IMR-90 (cell line): ENCODE measurements around the gene MRTFB. TPM values are rescaled to one million over a fixed set of nuclear protein-coding genes. Genes with fewer than 3 reads are reported as not detected.
"Not testable (repeated sequence)": the region's sequence is repeated elsewhere in the genome, so short reads cannot be mapped to it uniquely, and the experiment has no call there.

Experiments used
- ATAC-seq: fragments of 200-7000 bp; cut with Tn5 transposase; 2 replicates; pipeline ENCODE4 v1.9.1; 2020; ENCODE audit warnings: low read depth, mild to moderate bottlenecking, moderate library complexity
- BruUV-seq: library from RNA; stranded (reverse); fragments of 400-500 nt; replicated peaks from 2 replicates; lab custom pipeline; 2021; lab: Mats Ljungman, UMichigan
- CTCF ChIA-PET: fragments of 300-600 bp; formaldehyde crosslinking; extraction: SDS; loops from one replicate; lab custom pipeline; 2021; ENCODE audit warnings: antibody characterized with exemption; lab: Yijun Ruan, JAX
- POLR2A ChIA-PET: fragments of 300-600 bp; sonication (Branson Sonifier 250); formaldehyde crosslinking; loops from one replicate; lab custom pipeline; 2022; ENCODE audit warnings: antibody characterized with exemption; ENCODE audit not compliant: unreplicated experiment; lab: Charles Lee
- DNase-seq: peaks from one replicate; pipeline ENCODE4 v3.0.0; 2013
- H2AFZ ChIP-seq: replicated peaks from 2 replicates; pipeline ENCODE3; 2013; ENCODE audit warnings: low read length, mild to moderate bottlenecking; ENCODE audit not compliant: poor library complexity
- H2AK5ac ChIP-seq: 2 replicates; pipeline ENCODE4 v1.6.1; 2013; ENCODE audit warnings: low read depth, low read length, inconsistent platforms
- H2AK9ac ChIP-seq: replicated peaks from 2 replicates; pipeline ENCODE3; 2013; ENCODE audit warnings: mild to moderate bottlenecking, low read depth, low read length, moderate library complexity; ENCODE audit not compliant: poor library complexity
- H2BK120ac ChIP-seq: 2 replicates; pipeline ENCODE4 v1.6.1; 2013; ENCODE audit warnings: low read depth, low read length, inconsistent platforms
- H2BK15ac ChIP-seq: 3 replicates; pipeline ENCODE4 v1.6.1; 2013; ENCODE audit warnings: low read depth, low read length, inconsistent platforms
- H2BK20ac ChIP-seq: 2 replicates; pipeline ENCODE4 v1.6.1; 2013; ENCODE audit warnings: low read depth, mild to moderate bottlenecking, inconsistent platforms, low read length, moderate library complexity
- H2BK5ac ChIP-seq: 2 replicates; pipeline ENCODE4 v1.6.1; 2013; ENCODE audit warnings: mild to moderate bottlenecking, low read depth, low read length, inconsistent platforms; ENCODE audit not compliant: poor library complexity, severe bottlenecking
- H3K14ac ChIP-seq: replicated peaks from 2 replicates; pipeline ENCODE4 v1.6.1; 2013; ENCODE audit warnings: low read depth, low read length, inconsistent platforms
- H3K18ac ChIP-seq: 2 replicates; pipeline ENCODE4 v1.6.1; 2013; ENCODE audit warnings: low read depth, low read length, control low read depth
- H3K23ac ChIP-seq: 2 replicates; pipeline ENCODE4 v1.6.1; 2013; ENCODE audit warnings: low read depth, low read length, inconsistent platforms
- H3K27ac ChIP-seq: 2 replicates; pipeline ENCODE4 v1.5.1; 2013; ENCODE audit warnings: mild to moderate bottlenecking, control low read depth, low read length; ENCODE audit not compliant: insufficient read depth
- H3K27me3 ChIP-seq: 2 replicates; pipeline ENCODE4 v1.6.1; 2013; ENCODE audit warnings: low read length; ENCODE audit not compliant: control insufficient read depth, insufficient read depth
- H3K36me3 ChIP-seq: 2 replicates; pipeline ENCODE4 v1.6.1; 2013; ENCODE audit warnings: low read length, mixed read lengths; ENCODE audit not compliant: control insufficient read depth, insufficient read depth
- H3K4ac ChIP-seq: 2 replicates; pipeline ENCODE4 v1.6.1; 2013; ENCODE audit warnings: low read depth, low read length, inconsistent platforms
- H3K4me1 ChIP-seq: 2 replicates; pipeline ENCODE4 v1.6.1; 2013; ENCODE audit warnings: low read length, mixed read lengths; ENCODE audit not compliant: control insufficient read depth, insufficient read depth
- H3K4me2 ChIP-seq: 2 replicates; pipeline ENCODE4 v1.6.1; 2013; ENCODE audit warnings: low read depth, mild to moderate bottlenecking, control low read depth, low read length, moderate library complexity
- H3K4me3 ChIP-seq: 2 replicates; pipeline ENCODE4 v1.5.1; 2013; ENCODE audit warnings: low read depth, mild to moderate bottlenecking, control low read depth, low read length, moderate library complexity; ENCODE audit not compliant: insufficient read depth
- H3K56ac ChIP-seq: 2 replicates; pipeline ENCODE4 v1.6.1; 2013; ENCODE audit warnings: low read length, inconsistent platforms; ENCODE audit not compliant: insufficient read depth; ENCODE audit errors: extremely low read depth
- H3K79me1 ChIP-seq, 2 experiments: 2 replicates each; pipeline ENCODE4 v1.6.1; 2013; ENCODE audit warnings: low read length in 2 of 2, inconsistent platforms in 1 of 2, low read depth in 1 of 2
- H3K9ac ChIP-seq: 2 replicates; pipeline ENCODE4 v1.6.1; 2013; ENCODE audit warnings: low read depth, low read length, control low read depth
- H3K9me1 ChIP-seq: 2 replicates; pipeline ENCODE4 v1.6.1; 2013; ENCODE audit warnings: low read length, inconsistent platforms; ENCODE audit not compliant: insufficient read depth
- H3K9me3 ChIP-seq: 2 replicates; pipeline ENCODE4 v1.6.1; 2013; ENCODE audit warnings: low read length; ENCODE audit not compliant: control insufficient read depth, insufficient read depth
- H4K20me1 ChIP-seq: 2 replicates; pipeline ENCODE4 v1.6.1; 2013; ENCODE audit warnings: low read length, inconsistent platforms; ENCODE audit not compliant: insufficient read depth
- H4K5ac ChIP-seq: 2 replicates; pipeline ENCODE4 v1.6.1; 2013; ENCODE audit warnings: mild to moderate bottlenecking, low read depth, low read length, control low read depth
- H4K8ac ChIP-seq, 2 experiments: 2 replicates each; pipeline ENCODE4 v1.6.1; 2013; ENCODE audit warnings: low read depth in 2 of 2, low read length in 2 of 2, control low read depth in 1 of 2, inconsistent platforms in 1 of 2
- H4K91ac ChIP-seq: 2 replicates; pipeline ENCODE4 v1.6.1; 2013; ENCODE audit warnings: low read depth, low read length, inconsistent platforms; ENCODE audit not compliant: insufficient read depth
- CEBPB ChIP-seq: IDR thresholded peaks from 2 replicates; pipeline ENCODE4 v1.6.1; 2012; ENCODE audit warnings: low read depth, low read length, improper control_type of control experiment
- CHD1 ChIP-seq: IDR thresholded peaks from 2 replicates; pipeline ENCODE4 v1.6.1; 2012; ENCODE audit warnings: low read depth, low read length, improper control_type of control experiment
- RFX5 ChIP-seq: IDR thresholded peaks from 2 replicates; pipeline ENCODE4 v1.8.0; 2012; ENCODE audit warnings: low read depth, mild to moderate bottlenecking, low read length, moderate library complexity
- WGBS, 2 experiments: methylation state at CpG; one replicate each; pipeline versions ENCODE4 v1.1.5 to v1.1.7; 2013; ENCODE audit warnings: missing lambda C conversion rate in 2 of 2; ENCODE audit not compliant: insufficient read length in 1 of 2; ENCODE audit errors: extremely low coverage in 2 of 2; 5-methylcytosine and 5-hydroxymethylcytosine counted together
- dilution Hi-C: fragments of 300-500 bp; cut with HindIII; formaldehyde crosslinking; loops from one replicate; pipeline ENCODE4 v1.14.3; 2018; ENCODE audit warnings: low sequenced_read_pairs; ENCODE audit not compliant: unreplicated experiment
- in situ Hi-C: fragments of 300-500 bp; cut with MboI; formaldehyde crosslinking; loops from 3 replicates; pipeline ENCODE4 v1.14.3; 2019; ENCODE audit warnings: low sequenced_read_pairs, inconsistent platforms, mixed read lengths
- intact Hi-C: fragments of 100-400 bp; cut with micrococcal nuclease; formaldehyde crosslinking; loops from 2 replicates; pipeline ENCODE4 v1.10.0; 2022
- polyA plus RNA-seq, 3 experiments: library from polyadenylated mRNA; depleted of rRNA; stranded (reverse); fragments of >200 nt; gene quantifications; 2 replicates each; pipeline ENCODE4 v1.2.3, GENCODE V29; 2012; ENCODE audit warnings: low replicate concordance in 1 of 3
- total RNA-seq: library from RNA; depleted of rRNA; stranded (reverse); fragments of >200 nt; gene quantifications from 2 replicates; pipeline ENCODE4 v1.2.3, GENCODE V29; 2012

The MRTFB gene
- total and polyA plus RNA-seq, 2 of the 4 experiments (the other 2 are of a cell fraction) = 4.4 to 5.4 TPM

DNA sequence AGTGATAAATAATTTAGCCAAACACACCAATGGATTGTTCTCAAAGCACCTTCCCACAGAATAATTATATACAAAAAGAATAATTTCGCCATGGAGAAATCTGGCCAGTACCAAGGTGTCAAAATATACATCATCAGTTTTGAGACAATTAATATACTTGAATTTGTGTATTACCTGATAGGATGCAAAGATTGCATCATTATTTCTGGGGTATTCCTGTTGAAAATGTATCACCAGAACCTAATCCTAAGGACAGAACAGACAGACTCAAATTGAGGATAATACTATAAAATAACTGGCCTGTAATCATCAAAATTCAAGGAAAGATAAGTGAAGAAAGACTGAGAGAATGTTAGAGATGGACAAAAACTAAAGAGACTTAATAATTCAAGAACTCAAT lies 111.9 kb downstream of the MRTFB start:
- peaks cover 11% of the 10 kb centered on the region for H3K9me1 ChIP-seq
- H3K4ac ChIP-seq = no peak overlapping the region
- H4K91ac ChIP-seq = no peak overlapping the region
- peaks cover 12 to 14% of the 10 kb centered on the region in 2 experiments; a peak in 2 of 4 replicates for H3K79me1 ChIP-seq
- in situ Hi-C loops (no loop called here), dilution Hi-C loops (no loop called here), intact Hi-C loops (no loop called here)
- no peak overlapping the region for H3K56ac ChIP-seq
- no peak overlapping the region for H3K4me3 ChIP-seq
- DNase-seq (no peak), ATAC-seq (no peak)
- H2BK120ac ChIP-seq = no peak overlapping the region
- H3K4me1 ChIP-seq = peaks cover 12% of the 10 kb centered on the region
- no peak overlapping the region for H3K18ac ChIP-seq
- H2BK20ac ChIP-seq = no peak overlapping the region
- H3K36me3 ChIP-seq = no peaks in the 10 kb centered on the region
- BruUV-seq = no TSS peak
- H2BK15ac ChIP-seq = no peak overlapping the region
- no peak overlapping the region for H2BK5ac ChIP-seq
- POLR2A ChIA-PET = no interaction called here
- no peaks in the 10 kb centered on the region for H3K9me3 ChIP-seq
- no peak overlapping the region for H4K5ac ChIP-seq
- no peak overlapping the region for H3K27ac ChIP-seq
- no peak overlapping the region for H2AK9ac ChIP-seq
- H3K14ac ChIP-seq = no peak overlapping the region
- no peak overlapping the region for H3K23ac ChIP-seq
- TF ChIP-seq CHD1 (no peak), CEBPB (peak; percentile 28; the same call in 1 of the 2 replicates), RFX5 (no peak)
- no peak overlapping the region for H4K8ac ChIP-seq
- peaks cover 25% of the 10 kb centered on the region for H4K20me1 ChIP-seq
- WGBS, 2 experiments = no CpG with 5 or more reads among the region's 1 CpG
- H3K27me3 ChIP-seq = 0 out of 2 replicates have a peak, but pooled peaks cover 2% of the 10 kb centered on the region
- no peak overlapping the region for H3K4me2 ChIP-seq
- H3K9ac ChIP-seq = no peak overlapping the region
- H2AFZ ChIP-seq = no peak overlapping the region
- CTCF ChIA-PET = no interaction called here
- H2AK5ac ChIP-seq = no peak overlapping the region

DNA sequence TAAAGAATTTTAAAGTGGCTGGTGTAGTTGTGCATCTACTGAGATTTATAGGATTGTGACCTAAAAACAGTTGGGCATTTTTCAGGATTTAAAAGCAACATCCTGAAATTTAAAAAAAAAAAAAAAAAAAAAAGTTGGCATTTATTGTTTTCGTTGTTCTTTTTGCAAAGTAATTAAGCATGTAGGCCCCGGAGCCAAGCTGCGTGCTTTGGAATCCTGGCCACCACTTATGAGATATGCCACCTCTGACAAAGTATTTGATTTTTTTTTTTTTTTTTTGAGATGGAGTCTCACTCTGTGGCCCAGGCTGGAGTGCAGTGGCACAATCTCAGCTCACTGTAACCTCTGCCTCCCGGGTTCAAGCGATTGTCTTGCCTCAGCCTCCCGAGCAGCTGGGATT lies 112.8 kb downstream of the MRTFB start:
- CTCF ChIA-PET = interaction anchor here (1.3 kb wide), 1 partner anchor 19 kb away, joined by 3 read pairs; no protein-coding TSS in a partner anchor
- ATAC-seq, H4K5ac ChIP-seq, H3K27ac ChIP-seq, H3K14ac ChIP-seq, H3K18ac ChIP-seq, H2BK5ac ChIP-seq, H3K4me2 ChIP-seq, H2AK9ac ChIP-seq, H3K9ac ChIP-seq, H2BK120ac ChIP-seq, H4K8ac ChIP-seq, in situ Hi-C loops, H3K4ac ChIP-seq, DNase-seq, H2BK20ac ChIP-seq, H3K23ac ChIP-seq, H3K36me3 ChIP-seq, intact Hi-C loops, H4K91ac ChIP-seq, H2AFZ ChIP-seq, H3K56ac ChIP-seq, POLR2A ChIA-PET, H3K9me3 ChIP-seq, H3K27me3 ChIP-seq, H2BK15ac ChIP-seq, BruUV-seq, H2AK5ac ChIP-seq, dilution Hi-C loops, H3K4me3 ChIP-seq: not testable (repeated sequence)
- peaks cover 25% of the 10 kb centered on the region for H4K20me1 ChIP-seq
- H3K9me1 ChIP-seq = peaks cover 11% of the 10 kb centered on the region
- WGBS, 2 experiments = no CpG with 5 or more reads among the region's 6 CpGs
- peaks cover 12% of the 10 kb centered on the region for H3K4me1 ChIP-seq
- H3K79me1 ChIP-seq = peaks cover 12 to 14% of the 10 kb centered on the region in 2 experiments; a peak in 2 of 4 replicates
